ENCODE results near the gene KCNQ1.

The KCNQ1 gene

DNA sequence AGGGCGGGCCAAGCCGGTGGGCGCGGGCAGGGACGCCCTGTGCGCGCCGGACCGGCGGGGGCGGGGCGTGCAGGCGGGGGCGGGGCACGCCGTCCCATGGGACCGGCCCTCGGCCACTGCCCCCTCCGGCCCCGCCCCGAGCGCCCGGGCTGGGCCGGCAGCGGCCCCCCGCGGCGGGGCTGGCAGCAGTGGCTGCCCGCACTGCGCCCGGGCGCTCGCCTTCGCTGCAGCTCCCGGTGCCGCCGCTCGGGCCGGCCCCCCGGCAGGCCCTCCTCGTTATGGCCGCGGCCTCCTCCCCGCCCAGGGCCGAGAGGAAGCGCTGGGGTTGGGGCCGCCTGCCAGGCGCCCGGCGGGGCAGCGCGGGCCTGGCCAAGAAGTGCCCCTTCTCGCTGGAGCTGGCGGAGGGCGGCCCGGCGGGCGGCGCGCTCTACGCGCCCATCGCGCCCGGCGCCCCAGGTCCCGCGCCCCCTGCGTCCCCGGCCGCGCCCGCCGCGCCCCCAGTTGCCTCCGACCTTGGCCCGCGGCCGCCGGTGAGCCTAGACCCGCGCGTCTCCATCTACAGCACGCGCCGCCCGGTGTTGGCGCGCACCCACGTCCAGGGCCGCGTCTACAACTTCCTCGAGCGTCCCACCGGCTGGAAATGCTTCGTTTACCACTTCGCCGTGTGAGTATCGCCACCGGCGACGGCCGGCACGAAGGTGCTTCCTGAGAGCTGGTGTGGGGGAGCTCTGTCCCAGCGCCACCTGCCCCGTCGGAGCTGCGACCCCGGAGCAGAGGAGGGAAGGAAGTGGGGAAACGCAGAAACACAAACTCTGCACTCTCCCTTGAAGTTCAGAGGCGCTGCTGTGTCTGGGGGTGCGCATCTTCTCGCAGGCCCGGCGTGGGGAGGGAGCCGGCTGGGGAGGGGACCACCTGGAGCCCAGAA is at the start of gene KCNQ1:
TSS of gene KCNQ1 (plus strand) at position 188 of the 925 bp plus-strand sequence. CDS start at position 279, 91 bp downstream.
- DNase-seq (ENCODE audit: low spot score) = peak; percentile 88
- no peak for FAIRE-seq

- FAIRE-seq = no peak
- no peak for DNase-seq (ENCODE audit: low spot score)
These were observed 49.5 kb upstream of the KCNQ1 start for GRCh38 chr11:2395211-2395730.

DNA sequence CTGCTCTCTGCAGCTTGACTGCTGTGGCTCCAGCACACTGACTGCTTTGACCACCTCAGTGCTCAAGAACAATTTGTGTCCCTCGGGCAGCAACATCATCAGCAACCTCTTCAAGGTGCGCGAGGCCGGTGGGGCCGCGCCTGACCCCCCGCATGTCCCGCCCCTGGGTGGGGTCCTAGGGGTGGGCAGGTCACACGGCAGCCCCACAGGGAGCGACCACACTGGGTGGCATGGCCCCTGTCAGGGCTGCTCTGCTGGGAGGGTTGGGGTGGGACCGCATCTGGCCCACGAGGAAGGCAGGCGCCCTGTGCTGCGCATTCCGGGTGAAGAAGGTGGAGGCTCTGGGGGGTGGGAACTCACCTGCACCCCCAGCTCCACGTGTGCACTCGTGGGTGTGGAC is 49.0 kb upstream of the KCNQ1 start:
- no peak for DNase-seq (ENCODE audit: low spot score)
- no peak for FAIRE-seq

- FAIRE-seq (no peak), DNase-seq (ENCODE audit: low spot score) (no peak)
These were observed 48.3 kb upstream of the KCNQ1 start for GRCh38 chr11:2396471-2396870.

DNA sequence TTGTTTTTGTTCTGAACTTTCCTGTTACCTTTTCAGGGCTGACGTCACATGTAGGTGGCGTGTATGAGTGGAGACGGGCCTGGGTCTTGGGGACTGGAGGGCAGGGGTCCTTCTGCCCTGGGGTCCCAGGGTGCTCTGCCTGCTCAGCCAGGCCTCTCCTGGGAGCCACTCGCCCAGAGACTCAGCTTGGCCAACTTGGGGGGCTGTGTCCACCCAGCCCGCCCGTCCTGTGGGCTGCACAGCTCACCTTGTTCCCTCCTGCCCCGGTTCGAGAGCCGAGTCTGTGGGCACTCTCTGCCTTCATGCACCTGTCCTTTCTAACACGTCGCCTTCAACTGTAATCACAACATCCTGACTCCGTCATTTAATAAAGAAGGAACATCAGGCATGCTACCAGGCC is 47.8 kb upstream of the KCNQ1 start:
- no peak for FAIRE-seq

GRCh38 chr11:2398664-2399355 is 46.0 kb upstream of the KCNQ1 start:
- DNase-seq (ENCODE audit: low spot score) (no peak), FAIRE-seq (no peak)

More for the DNA sequence above, 47.8 kb upstream of the KCNQ1 start:
- DNase-seq (ENCODE audit: low spot score) = no peak

- no peak for DNase-seq (ENCODE audit: low spot score)
- FAIRE-seq = no peak
These were observed 45.2 kb upstream of the KCNQ1 start for GRCh38 chr11:2399488-2400068.

GRCh38 chr11:2400069-2400761 is 44.6 kb upstream of the KCNQ1 start, which contains the start of gene TSSC4:
Gene TSSC4, plus strand, starts transcription at chr11:2400750. Its CDS starts 1,884 bp downstream, at chr11:2402634.
- FAIRE-seq = peak; percentile 32
- DNase-seq (ENCODE audit: low spot score) = peak; percentile 96

GRCh38 chr11:2400762-2401435 is 43.9 kb upstream of the KCNQ1 start:
- FAIRE-seq = no peak
- no peak for DNase-seq (ENCODE audit: low spot score)

GRCh38 chr11:2401436-2401984 is 43.3 kb upstream of the KCNQ1 start:
- DNase-seq (ENCODE audit: low spot score) = no peak
- no peak for FAIRE-seq

DNA sequence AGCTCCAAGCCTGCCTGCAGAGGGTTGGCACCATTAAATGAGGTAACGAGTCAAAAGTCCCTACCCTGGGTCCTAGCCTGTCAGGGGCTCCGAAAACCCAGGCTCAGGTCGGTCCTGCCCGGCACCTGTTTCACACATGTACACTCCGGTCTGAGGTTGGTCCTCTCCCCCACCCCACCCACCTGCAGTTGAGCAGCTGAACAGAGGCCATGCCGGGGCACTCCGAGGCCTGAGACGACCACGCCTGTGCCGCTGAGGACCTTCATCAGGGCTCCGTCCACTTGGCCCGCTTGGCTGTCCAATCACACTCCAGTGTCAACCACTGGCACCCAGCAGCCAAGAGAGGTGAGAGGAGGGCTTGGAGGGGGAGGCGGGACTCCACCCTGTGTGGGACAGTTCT is 42.7 kb upstream of the KCNQ1 start:
- no peak for DNase-seq (ENCODE audit: low spot score)
- no peak for FAIRE-seq

- DNase-seq (ENCODE audit: low spot score) (no peak), FAIRE-seq (no peak)
These were observed 41.7 kb upstream of the KCNQ1 start for GRCh38 chr11:2402890-2403645.

GRCh38 chr11:2404735-2405196 is 40.0 kb upstream of the KCNQ1 start:
- no peak for FAIRE-seq

GRCh38 chr11:2406451-2406850 is 38.4 kb upstream of the KCNQ1 start:
- DNase-seq (ENCODE audit: low spot score) = no peak
- FAIRE-seq = no peak

More at GRCh38 chr11:2404735-2405196, 40.0 kb upstream of the KCNQ1 start:
- no peak for DNase-seq (ENCODE audit: low spot score)

- DNase-seq (ENCODE audit: low spot score) (no peak), FAIRE-seq (no peak)
These were observed 37.9 kb upstream of the KCNQ1 start for GRCh38 chr11:2406878-2407410.

DNA sequence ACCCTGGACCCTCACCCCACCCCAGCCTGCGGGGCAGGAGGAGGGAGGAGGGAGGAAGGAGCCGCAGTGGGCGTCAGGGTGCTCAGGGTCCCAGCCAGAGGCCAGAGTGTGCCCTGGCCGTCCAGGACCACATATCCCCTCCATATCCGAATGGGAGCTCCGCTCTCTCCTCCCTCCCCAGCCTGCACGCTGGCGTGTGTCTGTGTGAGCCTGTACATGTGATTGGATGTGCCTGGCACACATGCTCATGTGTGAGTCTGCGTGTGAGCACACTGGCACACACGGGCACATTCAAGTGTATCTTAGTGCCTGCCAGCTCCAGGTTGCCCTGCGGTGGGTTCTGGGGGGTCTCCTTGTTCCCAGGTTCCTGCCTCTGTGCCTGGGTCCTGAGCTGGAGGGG is 36.1 kb upstream of the KCNQ1 start:
- DNase-seq (ENCODE audit: low spot score) = no peak
- FAIRE-seq = no peak

DNA sequence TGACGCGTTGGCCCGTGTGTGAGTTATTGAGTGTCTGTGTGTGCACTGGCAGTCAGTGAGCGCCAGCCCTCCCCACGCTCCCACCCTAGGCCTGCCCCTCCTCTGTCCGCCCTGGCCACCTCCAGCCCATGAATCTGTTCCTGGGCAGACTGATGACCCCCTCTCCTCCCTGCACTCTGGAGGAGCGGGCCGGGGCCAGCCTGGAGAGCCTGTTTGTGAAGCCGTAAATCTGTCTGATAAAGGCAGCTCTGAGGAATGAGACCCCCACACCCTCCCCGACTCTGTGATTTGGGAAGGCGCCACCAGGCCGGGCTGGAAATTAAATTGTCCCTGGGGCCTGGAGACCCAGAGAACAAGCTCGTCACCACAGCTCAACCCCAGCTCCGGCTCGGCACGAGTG is 35.7 kb upstream of the KCNQ1 start:
- FAIRE-seq = no peak
- no peak for DNase-seq (ENCODE audit: low spot score)

GRCh38 chr11:2409611-2410468 is 35.0 kb upstream of the KCNQ1 start:
- FAIRE-seq (no peak), DNase-seq (ENCODE audit: low spot score) (no peak)
